ENCODE measurements around the gene JMJD4. TPM values are rescaled to one million over a fixed set of nuclear protein-coding genes. Genes with fewer than 3 reads are reported as not detected.

Gene JMJD4
- total RNA-seq, 1 experiment from 2014 or later = 14.3 TPM

DNA sequence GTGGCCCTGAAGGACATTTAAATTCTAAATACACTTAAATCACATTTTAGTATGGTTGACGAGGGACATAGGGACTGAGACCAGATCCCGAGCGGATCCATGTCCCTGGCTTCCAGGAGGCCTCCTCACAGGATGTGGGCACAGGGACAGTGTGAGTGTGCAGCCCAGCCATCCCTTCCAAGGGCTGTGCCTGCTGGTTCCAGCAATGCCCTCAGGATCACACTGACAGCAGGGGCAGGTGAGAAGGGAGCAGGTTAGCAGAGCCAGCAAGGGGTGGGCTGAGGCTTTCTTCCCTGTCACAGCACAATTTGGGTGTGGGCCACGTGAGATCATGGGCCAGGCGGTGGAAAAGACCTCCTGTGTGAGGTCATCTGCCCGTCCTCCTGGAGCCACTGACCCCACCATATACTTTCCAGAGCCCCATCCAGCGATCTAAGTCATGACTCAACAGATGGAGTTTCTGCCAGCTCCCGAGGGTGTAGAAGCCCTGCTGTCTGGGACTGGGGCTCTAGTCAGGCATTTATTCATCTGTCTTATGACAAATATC is 43.4 kb upstream of the JMJD4 start (continued):
- TF ChIP-seq RAD21 (IDR thresholded peaks at IDR 0.05; ENCODE audit: low read depth) (no peak), CEBPB (IDR thresholded peaks at IDR 0.05; ENCODE audit: low read depth) (no peak), ZNF274 (IDR thresholded peaks at IDR 0.05; ENCODE audit: low read depth, low read length) (no peak)

DNA sequence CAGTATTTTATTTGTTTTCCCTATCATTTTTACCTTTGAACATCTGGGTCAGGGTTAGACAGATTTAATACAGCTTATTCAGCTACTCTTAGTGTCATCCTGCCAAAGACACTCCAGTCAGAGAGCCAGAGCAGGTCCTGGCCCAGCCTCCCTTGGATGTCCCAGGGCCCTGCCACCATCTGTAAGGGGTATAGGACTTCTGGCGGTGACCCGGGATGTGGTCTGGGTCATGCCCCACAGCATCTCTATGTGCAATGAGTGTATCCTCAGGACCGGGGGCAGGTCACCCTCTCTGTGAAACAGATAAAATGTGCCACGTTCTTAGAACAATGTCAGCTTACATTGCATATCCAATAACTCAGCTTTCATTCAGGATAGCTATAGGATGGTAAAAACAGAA is 42.5 kb upstream of the JMJD4 start:
- H3K4me1 ChIP-seq (ENCODE audit: control insufficient read depth in 1 of 2, insufficient read depth in 2 of 2, low read length in 2 of 2) = no peaks in the 10 kb centered on the region
- DNase-seq (ENCODE audit: low read depth, low spot score) = no peak
- ChIA-PET CTCF (no interaction called here), POLR2A (no interaction called here), RAD21 (ENCODE audit: low non-redundant PET in 1 of 2, low total read pairs in 2 of 2, uncharacterized antibody in 2 of 2, unreplicated experiment in 2 of 2) (no interaction called here)
- no peaks in the 10 kb centered on the region for H3K9me2 ChIP-seq (ENCODE audit: insufficient read depth)
- BruUV-seq (replicated peaks) = no TSS peak
- intact Hi-C loops (cut with micrococcal nuclease) = no loop called here
- H3K36me3 ChIP-seq (ENCODE audit: control insufficient read depth in 1 of 2, insufficient read depth in 2 of 2, low read length in 2 of 2) = 0 out of 4 replicates have a peak, but pooled peaks cover 0 to 3% of the 10 kb centered on the region in 2 experiments
- no peaks in the 10 kb centered on the region for H3K9me3 ChIP-seq (ENCODE audit: control insufficient read depth in 1 of 2, insufficient read depth in 1 of 2, low read depth in 1 of 2, low read length in 2 of 2)
- H4K20me1 ChIP-seq (ENCODE audit: insufficient read depth) = no peaks in the 10 kb centered on the region
- H3K27me3 ChIP-seq (ENCODE audit: insufficient read depth, low read length) = no peaks in the 10 kb centered on the region
- H3K79me2 ChIP-seq (ENCODE audit: insufficient read depth, low read length) = no peaks in the 10 kb centered on the region
- no peak overlapping the region for H2AFZ ChIP-seq (ENCODE audit: low read depth, low read length, poor library complexity, severe bottlenecking)
- no peak overlapping the region for H3K27ac ChIP-seq (ENCODE audit: low read depth, low read length)
- no peak overlapping the region for H3K4me3 ChIP-seq (replicated peaks in 1 of 2; ENCODE audit: low read depth in 1 of 2, low read length in 2 of 2)
- TF ChIP-seq TCF7L2 (IDR thresholded peaks at IDR 0.05; ENCODE audit: borderline replicate concordance, extremely low read depth, insufficient read depth, insufficient read length) (no peak), EGR1 (IDR thresholded peaks at IDR 0.05; ENCODE audit: low read depth) (no peak), ZFX (IDR thresholded peaks at IDR 0.05) (no peak), EZH2 (IDR thresholded peaks at IDR 0.05) (no peak)
- ATAC-seq = no peak
- H3K9ac ChIP-seq (ENCODE audit: low read length) = no peak overlapping the region
- H3K4me2 ChIP-seq (ENCODE audit: low read length) = no peak overlapping the region

DNA sequence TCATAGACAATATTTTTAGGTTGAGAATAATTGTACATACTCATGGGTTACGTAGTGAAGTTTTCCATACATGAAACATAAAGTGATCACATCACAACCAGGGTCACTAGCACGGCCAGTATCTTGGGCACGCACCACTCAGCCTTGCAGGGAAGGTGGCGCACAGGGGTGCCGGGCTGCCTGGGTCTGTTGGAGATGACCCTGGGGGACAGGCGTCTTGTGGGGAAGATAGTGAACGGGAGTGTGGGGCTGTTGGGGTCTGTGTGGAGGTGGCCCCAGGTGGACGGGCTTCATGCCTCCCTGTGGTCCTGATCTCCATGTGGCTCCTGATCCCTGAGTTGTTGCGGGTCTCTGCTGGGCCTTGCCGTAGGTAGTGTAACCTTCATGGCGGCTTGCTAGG is 42.1 kb upstream of the JMJD4 start:
- ATAC-seq = no peak
- BruUV-seq (replicated peaks) = no TSS peak
- Histone ChIP-seq H3K4me2 (ENCODE audit: low read length) (no peak overlapping the region), H3K4me3 (replicated peaks in 1 of 2; ENCODE audit: low read depth in 1 of 2, low read length in 2 of 2) (no peak overlapping the region), H3K9me2 (ENCODE audit: insufficient read depth) (no peaks in the 10 kb centered on the region), H3K4me1 (ENCODE audit: control insufficient read depth in 1 of 2, insufficient read depth in 2 of 2, low read length in 2 of 2) (no peaks in the 10 kb centered on the region), H3K79me2 (ENCODE audit: insufficient read depth, low read length) (no peaks in the 10 kb centered on the region), H2AFZ (ENCODE audit: low read depth, low read length, poor library complexity, severe bottlenecking) (no peak overlapping the region), H4K20me1 (ENCODE audit: insufficient read depth) (no peaks in the 10 kb centered on the region), H3K27me3 (ENCODE audit: insufficient read depth, low read length) (no peaks in the 10 kb centered on the region), H3K36me3 (ENCODE audit: control insufficient read depth in 1 of 2, insufficient read depth in 2 of 2, low read length in 2 of 2) (no peaks in the 10 kb centered on the region), H3K9ac (ENCODE audit: low read length) (no peak overlapping the region), H3K27ac (ENCODE audit: low read depth, low read length) (no peak overlapping the region), H3K9me3 (ENCODE audit: control insufficient read depth in 1 of 2, insufficient read depth in 1 of 2, low read depth in 1 of 2, low read length in 2 of 2) (no peaks in the 10 kb centered on the region)
- CTCF ChIA-PET = no interaction called here
- no peak for DNase-seq (ENCODE audit: low read depth, low spot score)
- RAD21 ChIA-PET (ENCODE audit: low non-redundant PET in 1 of 2, low total read pairs in 2 of 2, uncharacterized antibody in 2 of 2, unreplicated experiment in 2 of 2) = no interaction called here
- POLR2A ChIA-PET = no interaction called here
- intact Hi-C loops (cut with micrococcal nuclease) = no loop called here
- TF ChIP-seq, protein P1, sequence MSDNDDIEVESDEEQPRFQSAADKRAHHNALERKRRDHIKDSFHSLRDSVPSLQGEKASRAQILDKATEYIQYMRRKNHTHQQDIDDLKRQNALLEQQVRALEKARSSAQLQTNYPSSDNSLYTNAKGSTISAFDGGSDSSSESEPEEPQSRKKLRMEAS (IDR thresholded peaks at IDR 0.05) = no peak
- TF ChIP-seq, protein P2, sequence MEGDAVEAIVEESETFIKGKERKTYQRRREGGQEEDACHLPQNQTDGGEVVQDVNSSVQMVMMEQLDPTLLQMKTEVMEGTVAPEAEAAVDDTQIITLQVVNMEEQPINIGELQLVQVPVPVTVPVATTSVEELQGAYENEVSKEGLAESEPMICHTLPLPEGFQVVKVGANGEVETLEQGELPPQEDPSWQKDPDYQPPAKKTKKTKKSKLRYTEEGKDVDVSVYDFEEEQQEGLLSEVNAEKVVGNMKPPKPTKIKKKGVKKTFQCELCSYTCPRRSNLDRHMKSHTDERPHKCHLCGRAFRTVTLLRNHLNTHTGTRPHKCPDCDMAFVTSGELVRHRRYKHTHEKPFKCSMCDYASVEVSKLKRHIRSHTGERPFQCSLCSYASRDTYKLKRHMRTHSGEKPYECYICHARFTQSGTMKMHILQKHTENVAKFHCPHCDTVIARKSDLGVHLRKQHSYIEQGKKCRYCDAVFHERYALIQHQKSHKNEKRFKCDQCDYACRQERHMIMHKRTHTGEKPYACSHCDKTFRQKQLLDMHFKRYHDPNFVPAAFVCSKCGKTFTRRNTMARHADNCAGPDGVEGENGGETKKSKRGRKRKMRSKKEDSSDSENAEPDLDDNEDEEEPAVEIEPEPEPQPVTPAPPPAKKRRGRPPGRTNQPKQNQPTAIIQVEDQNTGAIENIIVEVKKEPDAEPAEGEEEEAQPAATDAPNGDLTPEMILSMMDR (IDR thresholded peaks at IDR 0.05 in 2 of 3, conservative IDR thresholded peaks at IDR 0.05 in 1 of 3; ENCODE audit: borderline replicate concordance in 1 of 3, insufficient read depth in 1 of 3, low read depth in 2 of 3, low read length in 2 of 3) = no peak
- TF ChIP-seq EGR1 (IDR thresholded peaks at IDR 0.05; ENCODE audit: low read depth) (no peak), FOSL1 (IDR thresholded peaks at IDR 0.05; ENCODE audit: low read depth) (no peak), EZH2 (IDR thresholded peaks at IDR 0.05) (no peak), CEBPB (IDR thresholded peaks at IDR 0.05; ENCODE audit: low read depth) (no peak)
- TF ChIP-seq, protein P3, sequence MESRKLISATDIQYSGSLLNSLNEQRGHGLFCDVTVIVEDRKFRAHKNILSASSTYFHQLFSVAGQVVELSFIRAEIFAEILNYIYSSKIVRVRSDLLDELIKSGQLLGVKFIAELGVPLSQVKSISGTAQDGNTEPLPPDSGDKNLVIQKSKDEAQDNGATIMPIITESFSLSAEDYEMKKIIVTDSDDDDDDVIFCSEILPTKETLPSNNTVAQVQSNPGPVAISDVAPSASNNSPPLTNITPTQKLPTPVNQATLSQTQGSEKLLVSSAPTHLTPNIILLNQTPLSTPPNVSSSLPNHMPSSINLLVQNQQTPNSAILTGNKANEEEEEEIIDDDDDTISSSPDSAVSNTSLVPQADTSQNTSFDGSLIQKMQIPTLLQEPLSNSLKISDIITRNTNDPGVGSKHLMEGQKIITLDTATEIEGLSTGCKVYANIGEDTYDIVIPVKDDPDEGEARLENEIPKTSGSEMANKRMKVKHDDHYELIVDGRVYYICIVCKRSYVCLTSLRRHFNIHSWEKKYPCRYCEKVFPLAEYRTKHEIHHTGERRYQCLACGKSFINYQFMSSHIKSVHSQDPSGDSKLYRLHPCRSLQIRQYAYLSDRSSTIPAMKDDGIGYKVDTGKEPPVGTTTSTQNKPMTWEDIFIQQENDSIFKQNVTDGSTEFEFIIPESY (IDR thresholded peaks at IDR 0.05; ENCODE audit: extremely low read depth, insufficient replicate concordance, low read length) = no peak
